NCI-H1694 treated with DMSO at 0.1 percent for 48 hours (cell line): ENCODE data around the gene CARMIL1.
"Not testable (repeated sequence)": the region's sequence is repeated elsewhere in the genome, so short reads cannot be mapped to it uniquely, and the experiment has no call there.

Source experiments
- DNase-seq: peaks from one replicate; lab custom pipeline; 2025; lab: John Stamatoyannopoulos, UW

CARMIL1 gene

GRCh38 chr6:25370178-25371036 is 91.2 kb downstream of the CARMIL1 start:
- no peak for DNase-seq

DNA sequence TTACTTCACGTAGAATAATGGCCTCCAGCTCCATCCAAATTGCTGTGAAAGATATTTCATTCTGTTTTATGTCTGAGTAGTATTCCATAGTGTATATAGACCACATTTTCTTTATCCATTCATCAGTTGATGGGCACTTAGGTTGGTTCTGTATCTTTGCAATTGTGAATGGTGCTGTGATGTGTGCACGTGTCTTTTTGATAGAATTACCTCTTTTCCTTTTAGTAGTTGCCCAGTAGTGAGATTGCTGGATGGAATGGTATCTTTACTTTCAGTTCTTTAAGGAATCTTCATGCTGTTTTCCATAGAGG is 91.8 kb downstream of the CARMIL1 start:
- no peak for DNase-seq

DNA sequence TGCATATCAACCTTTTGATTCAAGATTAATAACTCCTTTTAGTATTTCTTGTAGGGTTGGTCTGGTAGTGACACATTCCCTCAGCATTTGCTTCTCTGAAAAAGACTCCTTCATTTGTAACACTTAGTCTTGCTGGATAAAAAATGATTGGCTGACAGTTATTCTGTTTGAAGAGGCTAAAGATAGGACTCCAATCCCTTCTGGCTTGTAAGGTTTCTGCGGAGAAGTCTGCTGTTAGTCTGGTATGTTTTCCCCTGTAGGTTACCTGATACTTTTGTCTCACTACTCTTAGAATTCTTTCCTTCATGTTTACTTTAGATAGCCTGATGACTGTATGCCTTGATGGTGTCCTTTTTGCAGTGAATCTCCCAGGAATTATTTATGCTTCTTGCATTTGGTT is 96.0 kb downstream of the CARMIL1 start:
- DNase-seq = no peak

- no peak for DNase-seq
These were observed 98.5 kb downstream of the CARMIL1 start for GRCh38 chr6:25377664-25378063.

GRCh38 chr6:25381077-25381476 is 101.9 kb downstream of the CARMIL1 start:
- DNase-seq = no peak

DNA sequence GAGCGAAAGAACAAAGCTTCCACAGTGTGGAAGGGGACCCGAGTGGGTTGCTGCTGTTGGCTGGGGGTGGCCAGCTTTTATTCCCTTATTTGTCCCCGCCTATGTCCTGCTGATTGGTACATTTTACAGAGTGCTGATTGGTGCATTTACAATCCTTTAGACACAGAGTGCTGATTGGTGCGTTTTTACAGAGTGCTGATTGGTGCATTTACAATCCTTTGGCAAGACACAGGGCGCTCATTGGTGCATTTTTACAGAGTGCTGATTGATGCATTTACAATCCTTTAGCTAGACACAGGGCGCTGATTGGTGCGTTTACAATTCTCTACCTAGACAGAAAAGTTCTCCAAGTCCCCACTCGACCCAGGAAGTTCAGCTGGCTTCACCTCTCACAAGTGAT is 103.3 kb downstream of the CARMIL1 start:
- DNase-seq = not testable (repeated sequence)

- no peak for DNase-seq
These were observed 105.1 kb downstream of the CARMIL1 start for GRCh38 chr6:25384234-25384633.

DNA sequence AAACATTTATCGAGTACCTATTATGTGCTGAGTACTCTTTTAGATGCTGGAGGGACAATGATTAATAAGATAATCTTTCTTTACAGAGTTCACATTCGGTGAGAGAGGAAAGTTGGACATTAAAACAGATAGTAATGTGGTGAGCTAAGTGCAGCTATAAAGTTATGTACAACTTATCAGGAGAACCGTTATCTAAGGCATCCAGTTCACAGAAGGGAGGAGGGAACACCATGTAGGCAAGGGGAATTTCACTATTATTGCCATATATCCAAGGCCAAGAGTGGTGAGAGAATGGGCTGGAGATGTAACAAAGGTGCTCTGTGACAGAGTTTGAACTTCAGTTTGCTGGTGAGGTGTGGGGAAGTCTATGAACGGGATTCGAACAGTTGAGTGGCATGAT is 105.8 kb downstream of the CARMIL1 start:
- no peak for DNase-seq

DNA sequence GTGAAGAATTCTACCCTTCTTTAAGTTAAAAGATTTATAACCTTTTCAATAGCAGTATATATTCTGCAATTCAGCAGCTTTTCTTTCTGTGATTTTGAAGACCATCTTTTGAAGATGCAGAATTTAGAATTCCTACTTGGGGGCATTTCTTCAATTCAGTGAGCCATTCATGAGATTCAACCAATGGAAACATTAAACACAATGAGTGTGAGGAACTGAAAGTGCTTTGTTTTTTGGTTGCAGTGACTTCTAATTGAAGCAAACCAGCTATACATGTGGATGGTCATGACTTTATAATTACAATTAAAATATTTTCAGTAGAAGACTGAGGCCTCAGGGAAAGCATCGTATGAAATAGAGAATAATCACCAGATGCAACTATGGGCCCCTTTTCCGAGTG is 108.3 kb downstream of the CARMIL1 start:
- no peak for DNase-seq

DNA sequence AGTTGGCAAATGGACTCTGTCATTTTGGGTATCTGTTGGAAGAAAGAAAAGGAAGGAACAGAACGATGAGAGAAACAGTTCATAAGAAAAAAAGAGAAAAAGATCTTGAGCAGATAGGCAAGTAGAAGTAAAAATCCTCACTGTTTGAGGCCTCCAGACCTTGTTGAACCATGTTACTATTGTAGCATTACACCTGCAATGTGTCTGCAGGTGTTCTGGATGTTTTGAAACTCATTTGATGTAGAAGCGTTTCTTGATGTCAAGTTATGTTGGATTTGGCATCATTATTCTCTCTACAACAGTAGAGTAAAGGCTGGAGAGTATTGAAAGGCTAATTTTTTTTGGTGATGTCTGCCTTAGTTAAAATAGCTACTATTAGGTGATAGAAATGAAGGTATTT is 108.7 kb downstream of the CARMIL1 start:
- no peak for DNase-seq

- DNase-seq = no peak
These were observed 109.6 kb downstream of the CARMIL1 start for GRCh38 chr6:25388776-25389175.

- no peak for DNase-seq
These were observed 110.3 kb downstream of the CARMIL1 start for GRCh38 chr6:25389471-25389870.

- no peak for DNase-seq
These were observed 113.2 kb downstream of the CARMIL1 start for GRCh38 chr6:25392372-25392771.

GRCh38 chr6:25395731-25396130 is 116.6 kb downstream of the CARMIL1 start:
- no peak for DNase-seq

DNA sequence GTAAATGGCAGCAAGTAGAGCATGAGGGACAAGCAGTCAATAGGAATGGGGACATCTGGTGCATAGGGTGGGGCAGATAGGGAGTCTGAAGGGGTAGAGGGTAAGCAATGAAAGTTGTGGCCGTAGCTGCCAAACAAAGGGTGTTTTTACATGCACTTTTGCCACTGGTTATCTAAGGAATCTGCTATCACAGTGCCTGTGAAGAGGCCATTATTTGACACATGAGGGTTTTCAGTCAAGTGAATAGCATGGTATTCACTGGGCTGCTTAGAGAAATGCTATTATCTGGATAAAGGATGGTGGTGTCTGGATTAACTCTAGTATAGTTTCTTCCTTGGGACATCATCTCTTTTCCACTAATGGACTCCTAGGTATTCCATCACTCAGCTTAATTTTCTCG is 118.2 kb downstream of the CARMIL1 start:
- DNase-seq = no peak

- no peak for DNase-seq
These were observed 120.7 kb downstream of the CARMIL1 start for GRCh38 chr6:25399885-25400284.

DNA sequence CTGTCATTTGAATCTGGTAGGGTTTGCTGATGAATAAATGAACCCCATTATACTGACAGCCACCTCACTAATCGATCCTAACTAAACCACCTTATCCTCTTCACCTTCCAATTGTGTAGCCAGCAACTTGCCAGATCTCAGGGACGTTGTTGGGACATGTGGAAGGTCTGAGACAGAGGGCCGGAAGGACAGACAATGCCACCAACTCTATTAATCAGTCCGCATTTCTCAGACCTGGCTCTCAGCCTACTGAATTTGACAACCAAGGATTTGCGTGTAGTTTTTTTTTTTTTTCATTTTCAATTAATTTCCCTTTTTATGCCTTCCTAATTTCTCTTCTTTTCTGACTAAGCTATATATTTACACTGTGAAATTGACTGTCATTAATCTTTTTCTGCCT is 122.5 kb downstream of the CARMIL1 start:
- no peak for DNase-seq

DNA sequence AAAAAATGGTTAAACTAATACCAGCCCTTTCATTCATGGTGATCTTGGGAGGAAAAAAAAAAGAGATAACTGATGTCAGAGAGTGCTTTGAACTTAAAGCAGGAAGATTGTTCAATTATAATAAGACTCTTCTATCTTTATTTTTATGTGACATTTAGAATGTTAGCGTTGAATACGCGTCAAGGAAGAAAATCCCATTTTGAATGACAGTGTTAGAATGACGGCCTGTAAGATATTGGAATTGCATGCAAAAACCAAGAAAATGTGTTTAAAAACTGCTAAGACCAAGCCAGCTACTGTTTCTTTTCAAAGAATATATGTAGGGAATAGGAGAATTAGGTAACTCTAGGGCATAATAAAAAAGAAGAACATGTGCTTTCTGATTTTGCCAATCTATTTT is 123.0 kb downstream of the CARMIL1 start:
- no peak for DNase-seq

DNA sequence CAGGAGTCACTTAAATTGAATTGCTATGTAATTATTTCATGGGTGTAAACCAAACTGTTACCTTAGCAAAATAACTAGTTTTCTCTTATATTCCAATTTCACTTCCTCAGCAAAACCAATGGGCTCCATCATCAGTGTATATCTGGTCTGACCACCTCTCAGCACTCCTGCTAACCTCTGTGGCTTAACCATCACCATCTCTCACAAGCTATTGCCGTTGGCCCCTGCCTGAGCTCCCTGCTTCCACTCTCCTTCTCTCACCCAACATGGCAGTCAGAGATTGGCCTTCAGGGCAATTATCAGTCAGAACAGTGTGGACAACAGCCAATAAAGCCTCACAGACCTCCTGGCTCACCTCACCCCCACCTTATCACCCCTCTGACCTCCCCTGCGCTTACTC is 124.0 kb downstream of the CARMIL1 start:
- DNase-seq = no peak

- DNase-seq = no peak
These were observed 124.9 kb downstream of the CARMIL1 start for GRCh38 chr6:25404091-25404490.

- no peak for DNase-seq
These were observed 125.6 kb downstream of the CARMIL1 start for GRCh38 chr6:25404693-25405169.

DNA sequence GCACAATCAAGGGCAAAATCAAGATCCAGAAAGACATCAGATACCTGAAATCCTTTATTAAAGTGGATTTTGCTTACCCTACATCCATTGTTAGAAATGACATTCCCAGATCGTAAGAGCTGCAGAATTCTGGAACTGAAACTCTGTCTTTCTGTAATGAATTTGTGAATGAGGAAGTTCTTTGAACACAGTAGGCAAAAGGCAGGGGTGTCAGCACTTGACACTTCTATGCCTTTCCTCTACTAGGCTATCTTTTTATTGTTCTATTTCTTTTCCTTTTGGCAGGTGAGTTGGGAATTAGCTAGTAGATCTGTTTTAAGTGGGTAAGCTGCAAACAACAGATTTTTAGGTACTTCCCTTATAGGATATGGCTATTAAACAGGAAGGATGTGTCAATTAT is 126.3 kb downstream of the CARMIL1 start:
- DNase-seq = no peak

DNA sequence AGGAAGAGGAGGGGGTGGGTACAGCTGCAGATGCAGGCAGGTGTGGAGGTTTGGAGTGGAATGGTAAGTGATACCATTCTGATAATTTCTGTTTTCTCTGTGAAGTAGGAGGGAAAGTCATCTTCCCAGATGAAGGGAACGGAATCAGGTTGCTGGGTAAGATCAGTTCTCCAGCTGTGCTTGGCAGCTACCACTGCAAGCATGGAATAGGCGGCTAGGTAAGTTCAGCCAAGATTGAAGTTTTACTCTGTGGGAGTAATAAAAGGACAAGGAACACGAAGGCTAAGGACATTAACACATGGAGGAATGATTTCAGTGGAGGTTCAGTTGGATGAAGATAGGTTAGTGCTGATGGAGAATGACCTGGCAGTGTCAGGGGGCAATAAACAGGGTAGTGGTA is 128.3 kb downstream of the CARMIL1 start:
- no peak for DNase-seq

- DNase-seq = no peak
These were observed 130.9 kb downstream of the CARMIL1 start for GRCh38 chr6:25410102-25410501.
